Osteoblast (primary cell): ENCODE data around the gene XDH. TPM values are rescaled to one million over a fixed set of nuclear protein-coding genes. Genes with fewer than 3 reads are reported as not detected.
A peak's percentile ranks its signal among the peaks of the same experiment; 100 is the strongest.

ENCODE experiments used
- DNase-seq: peaks from one replicate; pipeline ENCODE4 v3.0.0; 2011; ENCODE audit warnings: low spot score, mixed read lengths; ENCODE audit not compliant: insufficient read length; ENCODE audit errors: missing footprints
- H2AFZ ChIP-seq: 2 replicates; pipeline ENCODE4 v1.6.0; 2011; ENCODE audit warnings: mild to moderate bottlenecking, low read length
- H3K27ac ChIP-seq: 2 replicates; pipeline ENCODE4 v1.5.1; 2011; ENCODE audit warnings: mild to moderate bottlenecking, low read depth, low read length, moderate library complexity
- H3K27me3 ChIP-seq: 2 replicates; pipeline ENCODE4 v1.6.0; 2012; ENCODE audit warnings: mild to moderate bottlenecking, control low read depth, inconsistent platforms, low read length, moderate library complexity; ENCODE audit not compliant: insufficient read depth
- H3K36me3 ChIP-seq: 2 replicates; pipeline ENCODE4 v1.5.1; 2011; ENCODE audit warnings: mild to moderate bottlenecking, low read length, control low read depth, moderate library complexity; ENCODE audit not compliant: insufficient read depth
- H3K4me1 ChIP-seq: 2 replicates; pipeline ENCODE4 v1.5.1; 2011; ENCODE audit warnings: mild to moderate bottlenecking, low read length, control low read depth, moderate library complexity; ENCODE audit not compliant: insufficient read depth
- H3K4me2 ChIP-seq: 2 replicates; pipeline ENCODE4 v1.6.0; 2011; ENCODE audit warnings: mild to moderate bottlenecking, low read length; ENCODE audit not compliant: insufficient read depth
- H3K4me3 ChIP-seq: fragments of 200-600 bp; sonication (generic); 3 replicates; pipeline ENCODE4 v1.5.1; 2012; ENCODE audit warnings: mild to moderate bottlenecking, low read length, inconsistent platforms; ENCODE audit not compliant: insufficient read depth
- H3K79me2 ChIP-seq: 2 replicates; pipeline ENCODE4 v1.6.0; 2012; ENCODE audit warnings: mild to moderate bottlenecking, low read length, control low read depth, inconsistent platforms; ENCODE audit not compliant: insufficient read depth
- H3K9me3 ChIP-seq: 2 replicates; pipeline ENCODE4 v1.5.1; 2011; ENCODE audit warnings: low read depth, low read length, control low read depth
- H4K20me1 ChIP-seq: 2 replicates; pipeline ENCODE4 v1.6.0; 2012; ENCODE audit warnings: mild to moderate bottlenecking, low read length, control low read depth; ENCODE audit not compliant: insufficient read depth
- total RNA-seq: library from RNA; depleted of rRNA; stranded (reverse); fragments of >200 nt; gene quantifications from 2 replicates; pipeline ENCODE4 v1.2.3, GENCODE V29; 2012
- TF ChIP-seq, protein P1 (sequence below): IDR thresholded peaks from 2 replicates; pipeline ENCODE4 v1.5.1; 2011; ENCODE audit warnings: mild to moderate bottlenecking, low read depth, low read length, moderate library complexity; ENCODE audit errors: extremely low read depth

XDH gene
- total RNA-seq, 1 donor: under 0.01 TPM

DNA sequence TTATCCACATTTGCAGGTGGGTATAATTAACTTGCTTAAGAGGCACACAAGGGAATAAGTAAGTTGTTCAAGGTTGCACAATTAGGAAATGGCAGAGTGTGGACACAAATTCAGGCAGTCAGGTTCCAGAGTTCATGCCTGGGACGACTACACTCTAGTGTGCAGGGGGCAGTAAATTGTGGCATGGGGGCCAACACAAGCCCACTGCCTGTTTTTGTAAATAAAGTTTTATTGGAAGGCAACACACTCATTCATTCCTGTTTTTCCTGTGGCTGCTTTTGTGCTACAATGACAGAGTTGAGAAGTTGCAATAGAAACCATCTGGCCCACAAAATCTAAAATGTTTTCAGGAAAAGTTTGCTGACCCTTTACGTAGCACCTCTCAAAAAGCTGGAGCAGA, 41.4 kb downstream of the XDH start:
- DNase-seq: no peak
- H3K9me3 ChIP-seq: no peaks in the 10 kb centered on the region
- no peaks in the 10 kb centered on the region for H3K79me2 ChIP-seq
- H2AFZ ChIP-seq: no peak overlapping the region
- TF ChIP-seq, protein P1, sequence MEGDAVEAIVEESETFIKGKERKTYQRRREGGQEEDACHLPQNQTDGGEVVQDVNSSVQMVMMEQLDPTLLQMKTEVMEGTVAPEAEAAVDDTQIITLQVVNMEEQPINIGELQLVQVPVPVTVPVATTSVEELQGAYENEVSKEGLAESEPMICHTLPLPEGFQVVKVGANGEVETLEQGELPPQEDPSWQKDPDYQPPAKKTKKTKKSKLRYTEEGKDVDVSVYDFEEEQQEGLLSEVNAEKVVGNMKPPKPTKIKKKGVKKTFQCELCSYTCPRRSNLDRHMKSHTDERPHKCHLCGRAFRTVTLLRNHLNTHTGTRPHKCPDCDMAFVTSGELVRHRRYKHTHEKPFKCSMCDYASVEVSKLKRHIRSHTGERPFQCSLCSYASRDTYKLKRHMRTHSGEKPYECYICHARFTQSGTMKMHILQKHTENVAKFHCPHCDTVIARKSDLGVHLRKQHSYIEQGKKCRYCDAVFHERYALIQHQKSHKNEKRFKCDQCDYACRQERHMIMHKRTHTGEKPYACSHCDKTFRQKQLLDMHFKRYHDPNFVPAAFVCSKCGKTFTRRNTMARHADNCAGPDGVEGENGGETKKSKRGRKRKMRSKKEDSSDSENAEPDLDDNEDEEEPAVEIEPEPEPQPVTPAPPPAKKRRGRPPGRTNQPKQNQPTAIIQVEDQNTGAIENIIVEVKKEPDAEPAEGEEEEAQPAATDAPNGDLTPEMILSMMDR: no peak
- H3K4me1 ChIP-seq: no peaks in the 10 kb centered on the region
- no peak overlapping the region for H3K27ac ChIP-seq
- no peaks in the 10 kb centered on the region for H4K20me1 ChIP-seq
- H3K27me3 ChIP-seq: no peaks in the 10 kb centered on the region
- H3K4me2 ChIP-seq: no peak overlapping the region
- H3K36me3 ChIP-seq: no peaks in the 10 kb centered on the region
- no peak overlapping the region for H3K4me3 ChIP-seq

DNA sequence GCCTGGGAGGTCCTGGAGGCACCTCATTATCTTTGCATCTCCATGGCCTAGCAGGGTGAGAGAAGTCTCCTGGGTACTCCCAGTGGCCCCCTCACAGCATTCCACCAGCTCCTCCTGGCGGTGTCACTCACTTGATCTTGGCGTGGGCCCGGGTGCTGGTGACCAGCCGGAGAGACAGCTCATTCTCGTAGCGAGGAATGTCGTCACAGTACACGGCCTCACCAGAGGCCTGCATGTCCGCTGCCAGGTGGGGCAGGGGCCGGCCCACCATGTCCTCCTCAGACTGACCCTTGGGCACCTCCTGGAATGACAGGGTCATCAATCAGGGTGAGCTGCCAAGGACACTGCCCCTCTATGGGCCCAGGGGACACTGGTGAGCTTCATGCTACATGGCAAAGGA, 42.4 kb downstream of the XDH start:
- no peak for DNase-seq
- H3K4me1 ChIP-seq: no peaks in the 10 kb centered on the region
- H2AFZ ChIP-seq: peak overlapping the region; percentile 43
- no peaks in the 10 kb centered on the region for H3K27me3 ChIP-seq
- no peak overlapping the region for H3K4me2 ChIP-seq
- H3K36me3 ChIP-seq: no peaks in the 10 kb centered on the region
- H3K27ac ChIP-seq: no peak overlapping the region
- H3K9me3 ChIP-seq: no peaks in the 10 kb centered on the region
- no peaks in the 10 kb centered on the region for H4K20me1 ChIP-seq
- no peaks in the 10 kb centered on the region for H3K79me2 ChIP-seq
- H3K4me3 ChIP-seq: no peak overlapping the region
- TF ChIP-seq, protein P1: no peak

DNA sequence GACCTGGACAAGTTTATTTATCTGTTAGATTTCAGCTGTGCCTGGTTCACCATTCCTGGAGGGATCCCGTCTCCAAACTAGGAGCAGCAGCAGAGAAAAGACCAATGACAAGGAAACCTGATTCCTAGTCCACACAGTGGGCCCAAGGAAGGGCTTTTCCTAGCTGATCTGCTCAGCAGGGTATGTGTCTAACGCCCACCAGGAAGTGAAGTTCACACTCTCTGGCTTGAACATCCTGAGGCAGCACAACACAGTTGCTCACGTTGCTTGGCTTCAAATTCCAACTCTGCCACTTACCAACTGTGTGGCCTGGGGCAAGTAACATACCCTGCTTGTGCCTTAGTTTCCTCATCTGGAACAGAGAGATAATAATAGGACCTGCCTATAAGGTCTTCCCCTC, 42.9 kb downstream of the XDH start:
- H4K20me1 ChIP-seq: no peaks in the 10 kb centered on the region
- H3K79me2 ChIP-seq: no peaks in the 10 kb centered on the region
- TF ChIP-seq, protein P1: no peak
- H3K27me3 ChIP-seq: no peaks in the 10 kb centered on the region
- no peaks in the 10 kb centered on the region for H3K4me1 ChIP-seq
- no peak overlapping the region for H3K4me2 ChIP-seq
- peak overlapping the region; percentile 43 for H2AFZ ChIP-seq
- no peaks in the 10 kb centered on the region for H3K36me3 ChIP-seq
- DNase-seq: no peak
- no peak overlapping the region for H3K4me3 ChIP-seq
- H3K27ac ChIP-seq: no peak overlapping the region
- no peaks in the 10 kb centered on the region for H3K9me3 ChIP-seq

DNA sequence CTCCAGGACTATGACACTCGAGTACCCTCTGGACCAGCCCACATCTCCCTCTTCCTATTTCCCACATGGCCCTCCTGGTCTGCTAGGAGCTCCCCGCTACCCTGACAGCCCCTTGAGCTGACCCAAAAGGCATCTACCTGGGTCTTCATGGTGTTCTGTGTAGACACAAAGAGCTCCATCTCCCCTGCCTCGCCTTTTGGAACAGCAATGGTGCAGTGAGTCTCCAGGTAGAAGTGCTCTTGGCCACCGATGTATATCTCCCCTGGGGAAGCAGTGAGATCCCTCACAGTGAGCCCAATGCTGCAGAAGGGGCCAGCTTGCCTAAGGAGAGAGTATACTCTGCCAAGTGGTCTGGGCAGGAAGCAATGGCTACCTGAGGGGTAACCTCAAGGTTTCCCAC, 47.8 kb downstream of the XDH start:
- no peak for DNase-seq
- Histone ChIP-seq H3K9me3 (no peaks in the 10 kb centered on the region), H3K27ac (no peak overlapping the region), H4K20me1 (no peaks in the 10 kb centered on the region), H3K36me3 (no peaks in the 10 kb centered on the region), H3K79me2 (no peaks in the 10 kb centered on the region), H3K4me1 (no peaks in the 10 kb centered on the region), H2AFZ (no peak overlapping the region), H3K4me2 (no peak overlapping the region), H3K4me3 (no peak overlapping the region), H3K27me3 (no peaks in the 10 kb centered on the region)
- TF ChIP-seq, protein P1: no peak
